ENCODE data around the gene CENPM. TPM values are rescaled to one million over a fixed set of nuclear protein-coding genes. Genes with fewer than 3 reads are reported as not detected.

CENPM gene
- total RNA-seq, 4 donors from 2014 or later = not detected

DNA sequence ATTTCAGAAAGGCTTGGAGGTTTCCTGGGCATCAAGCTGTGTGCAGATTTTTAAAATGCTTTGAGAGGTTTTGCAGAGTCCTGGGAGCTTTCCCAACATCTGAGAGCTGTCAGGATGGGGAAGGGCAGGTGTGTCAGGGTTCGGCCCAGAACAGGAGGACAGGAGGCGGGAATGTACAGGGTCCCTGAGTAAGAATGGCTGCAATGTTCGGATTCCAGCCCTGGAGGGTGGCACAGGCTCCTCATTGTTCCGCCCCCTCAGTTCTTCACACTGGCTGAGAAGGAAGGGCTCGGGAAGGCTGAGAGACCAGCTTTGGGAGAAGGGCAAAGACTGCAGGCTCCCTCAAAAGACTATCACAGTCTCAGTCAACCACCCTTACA lies 17.1 kb upstream of the CENPM start:
- no peaks in the 10 kb centered on the region for H3K9me3 ChIP-seq
- H3K27ac ChIP-seq (replicated peaks in 1 of 4) = no peak overlapping the region
- H3K4me3 ChIP-seq = no peak overlapping the region
- H3K36me3 ChIP-seq = no peaks in the 10 kb centered on the region
- intact Hi-C loops (cut with DNase I) = loop anchor here (10.0 kb wide), 1 partner anchor 151 kb away; no protein-coding TSS in a partner anchor
- DNase-seq (ENCODE audit: extremely low spot score) = no peak
- H3K4me1 ChIP-seq = peaks cover 0 to 10% (median 8%) of the 10 kb centered on the region in 4 donors
- 41% methylated on average over 3 of the region's 5 CpGs for WGBS
- TF ChIP-seq POLR2A (IDR thresholded peaks at IDR 0.05; ENCODE audit: low read depth) (no peak), EP300 (IDR thresholded peaks at IDR 0.05) (no peak), CTCF (IDR thresholded peaks at IDR 0.05) (no peak), POLR2AphosphoS5 (IDR thresholded peaks at IDR 0.05) (no peak)
- peaks cover 0 to 1% (median 0%) of the 10 kb centered on the region in 4 donors for H3K27me3 ChIP-seq

DNA sequence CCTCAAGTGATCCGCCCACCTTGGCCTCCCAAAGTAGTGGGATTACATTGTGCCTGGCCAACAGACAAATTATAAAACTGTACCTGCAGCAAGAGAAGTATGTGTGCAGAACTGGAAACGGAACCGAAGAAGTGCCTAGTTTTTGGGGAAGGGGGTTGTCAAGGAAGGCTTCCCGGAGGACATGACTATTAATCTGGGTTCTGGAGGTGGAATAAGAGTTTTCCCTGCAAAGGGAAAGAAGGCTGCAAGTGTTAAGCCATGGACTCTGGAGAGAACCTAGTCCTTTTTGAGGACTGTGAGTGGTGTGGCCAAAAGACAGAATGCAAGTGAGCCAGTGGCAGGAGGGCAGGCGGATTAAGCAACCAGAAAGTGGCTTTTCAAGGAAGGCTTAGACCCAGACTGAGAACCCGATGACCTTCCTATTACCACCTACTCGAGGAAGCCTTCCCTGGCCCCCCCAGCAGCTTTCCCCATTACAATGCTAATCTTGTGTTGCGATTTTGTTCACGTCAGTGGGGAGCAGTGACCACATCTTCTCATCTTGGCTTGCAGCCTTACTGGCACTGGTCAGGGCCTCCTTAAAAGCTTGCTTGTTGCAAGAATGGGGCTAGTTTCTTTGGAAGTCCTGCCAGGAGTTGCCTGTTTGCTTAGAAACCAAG lies 16.6 kb upstream of the CENPM start:
- H3K36me3 ChIP-seq = no peaks in the 10 kb centered on the region
- no peak for TF ChIP-seq CTCF (IDR thresholded peaks at IDR 0.05)
- TF ChIP-seq EP300 (IDR thresholded peaks at IDR 0.05) = no peak
- no peak for TF ChIP-seq POLR2AphosphoS5 (IDR thresholded peaks at IDR 0.05)
- no peak for TF ChIP-seq POLR2A (IDR thresholded peaks at IDR 0.05; ENCODE audit: low read depth)
- WGBS = 71% methylated on average over 9 of the region's 9 CpGs
- no peaks in the 10 kb centered on the region for H3K27me3 ChIP-seq
- H3K4me3 ChIP-seq = no peak overlapping the region
- peaks cover 0 to 10% (median 8%) of the 10 kb centered on the region in 4 donors for H3K4me1 ChIP-seq
- intact Hi-C loops (cut with DNase I) = loop anchor here (10.0 kb wide), 1 partner anchor 151 kb away; no protein-coding TSS in a partner anchor
- H3K27ac ChIP-seq (replicated peaks in 1 of 4) = no peak overlapping the region
- DNase-seq (ENCODE audit: extremely low spot score) = no peak
- H3K9me3 ChIP-seq = no peaks in the 10 kb centered on the region

- Histone ChIP-seq H3K4me3 (peak overlapping the region; percentile 24 to 45 (median 31)), H3K36me3 (no peaks in the 10 kb centered on the region), H3K9me3 (no peaks in the 10 kb centered on the region), H3K27me3 (peaks cover 0 to 24% (median 0%) of the 10 kb centered on the region in 4 donors), H3K27ac (replicated peaks in 1 of 4) (no peak overlapping the region), H3K4me1 (peaks cover 5 to 19% (median 14%) of the 10 kb centered on the region in 4 donors)
- intact Hi-C loops (cut with DNase I) = no loop called here
- no peak for DNase-seq (ENCODE audit: extremely low spot score)
- TF ChIP-seq POLR2AphosphoS5 (IDR thresholded peaks at IDR 0.05) (no peak), CTCF (IDR thresholded peaks at IDR 0.05) (peak in 1 of 3 experiments; percentile 1)
- WGBS = 71% methylated on average over 8 of the region's 23 CpGs
Measured at GRCh38 chr22:41957941-41958556, 11.1 kb upstream of the CENPM start.

DNA sequence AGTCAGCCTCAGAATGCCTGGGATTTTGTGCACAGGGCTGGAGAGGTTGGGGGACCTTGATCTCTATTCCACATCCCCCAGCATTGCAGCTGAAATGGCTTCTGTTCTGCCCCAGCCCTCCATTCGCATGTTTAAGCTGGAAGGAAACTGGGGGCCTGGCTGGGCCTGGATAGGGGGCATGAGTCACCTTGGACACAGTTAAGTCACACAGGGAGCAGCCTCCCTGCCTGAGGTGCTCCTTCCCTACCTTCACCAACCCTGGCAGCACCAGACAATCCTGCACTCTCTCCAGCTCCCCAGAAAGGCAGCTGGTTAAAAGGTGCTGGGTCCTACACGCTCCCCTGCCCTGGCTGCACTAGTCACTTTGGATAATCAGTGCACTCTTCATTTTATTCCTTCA lies 5.8 kb upstream of the CENPM start:
- TF ChIP-seq CTCF (IDR thresholded peaks at IDR 0.05) = no peak
- TF ChIP-seq EP300 (IDR thresholded peaks at IDR 0.05) = no peak
- TF ChIP-seq POLR2A (IDR thresholded peaks at IDR 0.05; ENCODE audit: low read depth) = no peak
- no peak for TF ChIP-seq POLR2AphosphoS5 (IDR thresholded peaks at IDR 0.05)
- intact Hi-C loops (cut with DNase I) = no loop called here
- Histone ChIP-seq H3K4me3 (no peak overlapping the region), H3K27me3 (peaks cover 0 to 39% (median 0%) of the 10 kb centered on the region in 4 donors), H3K9me3 (no peaks in the 10 kb centered on the region), H3K4me1 (peaks cover 4 to 6% (median 5%) of the 10 kb centered on the region in 4 donors), H3K27ac (replicated peaks in 1 of 4) (no peak overlapping the region), H3K36me3 (no peaks in the 10 kb centered on the region)
- 86% methylated on average over 1 of the region's 2 CpGs for WGBS
- no peak for DNase-seq (ENCODE audit: extremely low spot score)
